Kidney (tissue), 14 donors: ENCODE results near the gene TRPC4AP. TPM values are rescaled to one million over a fixed set of nuclear protein-coding genes. Genes with fewer than 3 reads are reported as not detected.
A peak's percentile ranks its signal among the peaks of the same experiment; 100 is the strongest.

Experiments
- DNase-seq, 5 donors: peaks; one replicate each; pipeline ENCODE4 v3.0.0-alpha.2; 2013 to 2020
- FAIRE-seq: peaks from 2 replicates; lab custom pipeline; 2012; peaks lifted over from hg19 to GRCh38; lab: Jason Lieb, UNC
- H3K27ac ChIP-seq, 2 donors: one replicate each; pipeline ENCODE4 v1.7.0; 2013; ENCODE audit warnings: low read depth in 2 of 2, low read length in 2 of 2, inconsistent platforms in 1 of 2
- H3K27me3 ChIP-seq: one replicate; pipeline ENCODE4 v1.7.1; 2013; ENCODE audit warnings: low read length, inconsistent platforms; ENCODE audit not compliant: control insufficient read depth, insufficient read depth
- H3K36me3 ChIP-seq, 3 donors: one replicate each; pipeline versions ENCODE4 v1.7.0 to v1.7.1; 2013; ENCODE audit warnings: low read length in 3 of 3, control low read depth in 1 of 3, inconsistent platforms in 1 of 3; ENCODE audit not compliant: insufficient read depth in 3 of 3, control insufficient read depth in 2 of 3
- H3K4me1 ChIP-seq, 3 donors: one replicate each; pipeline versions ENCODE4 v1.7.0 to v1.7.1; 2013; ENCODE audit warnings: low read length in 3 of 3, inconsistent platforms in 1 of 3, low read depth in 1 of 3; ENCODE audit not compliant: control insufficient read depth in 2 of 3, insufficient read depth in 2 of 3
- H3K4me3 ChIP-seq, 3 donors: one replicate each; pipeline versions ENCODE4 v1.7.0 to v1.8.1; 2013; ENCODE audit warnings: low read length in 3 of 3, control low read depth in 1 of 3, inconsistent platforms in 1 of 3
- H3K9ac ChIP-seq, 3 donors: one replicate each; pipeline versions ENCODE4 v1.7.0 to v1.7.1; 2013; ENCODE audit warnings: low read length in 3 of 3, control low read depth in 1 of 3, inconsistent platforms in 1 of 3
- H3K9me3 ChIP-seq, 3 donors: one replicate each; pipeline versions ENCODE4 v1.7.0 to v1.7.1; 2013; ENCODE audit warnings: low read length in 3 of 3, control low read depth in 1 of 3, inconsistent platforms in 1 of 3; ENCODE audit not compliant: control insufficient read depth in 2 of 3, insufficient read depth in 1 of 3
- intact Hi-C: fragments of 100-400 bp; cut with DNase I; formaldehyde crosslinking; loops from one replicate; pipeline ENCODE4 v1.11.1; 2022
- polyA plus RNA-seq: library from polyadenylated mRNA; stranded (reverse); fragments of 350-450 nt; fragmentation: Illumina TruSeq; extraction: RNeasy Lipid Tissue Mini Kit (QIAGEN cat#74804); gene quantifications from one replicate; pipeline ENCODE4 v1.2.3, GENCODE V29; 2014; ENCODE audit warnings: low read depth, low replicate concordance; ENCODE audit not compliant: insufficient read depth
- total RNA-seq: library from RNA; stranded (reverse); fragmentation: NEBNext Ultra II Directional; extraction: Animal tissue kit (Norgen Biotek cat#: 25700); gene quantifications from one replicate; pipeline ENCODE4 v1.2.1, GENCODE V29; 2021
- TF ChIP-seq, protein P1 (sequence below): IDR thresholded peaks from 3 replicates; pipeline ENCODE4 v1.5.1; 2012; ENCODE audit warnings: mild to moderate bottlenecking, moderate library complexity, borderline replicate concordance; ENCODE audit not compliant: insufficient read depth; ENCODE audit errors: extremely low read depth
- donor health status: control.
- donor health status: control.
- donor health status: control.
- donor health status: control.
- donor health status: control.
- donor health status: DM: yes; HTN: yes; CAD: no.
- donor health status: Normal renal cell carcinoma (clear cell type).

Gene TRPC4AP
- total and polyA plus RNA-seq, 2 donors from 2014 or later = 36.5 to 51.2 TPM

DNA sequence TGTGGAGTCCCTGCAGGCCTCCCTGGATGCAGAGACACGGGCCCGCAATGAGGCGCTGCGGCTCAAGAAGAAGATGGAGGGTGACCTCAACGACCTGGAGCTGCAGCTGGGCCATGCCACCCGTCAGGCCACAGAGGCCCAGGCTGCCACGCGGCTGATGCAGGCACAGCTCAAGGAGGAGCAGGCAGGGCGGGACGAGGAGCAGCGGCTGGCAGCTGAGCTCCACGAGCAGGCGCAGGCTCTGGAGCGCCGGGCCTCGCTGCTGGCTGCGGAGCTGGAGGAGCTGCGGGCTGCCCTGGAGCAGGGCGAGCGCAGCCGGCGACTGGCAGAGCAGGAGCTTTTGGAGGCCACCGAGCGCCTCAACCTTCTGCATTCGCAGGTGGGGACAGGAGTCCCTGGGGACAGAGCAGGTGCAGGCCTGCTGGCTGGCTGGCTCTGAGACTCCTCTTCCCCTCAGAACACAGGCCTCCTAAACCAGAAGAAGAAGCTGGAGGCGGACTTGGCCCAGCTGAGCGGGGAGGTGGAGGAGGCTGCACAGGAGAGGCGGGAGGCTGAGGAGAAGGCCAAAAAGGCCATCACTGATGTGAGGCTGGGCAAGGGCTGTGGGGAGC lies 92.2 kb downstream of the TRPC4AP start:
- Histone ChIP-seq H3K4me1 (peaks cover 0 to 3% (median 0%) of the 10 kb centered on the region in 3 donors), H3K9me3 (no peaks in the 10 kb centered on the region), H3K27ac (no peak overlapping the region), H3K4me3 (no peak overlapping the region), H3K36me3 (peaks cover 0 to 44% (median 33%) of the 10 kb centered on the region in 3 donors), H3K27me3 (no peaks in the 10 kb centered on the region), H3K9ac (no peak overlapping the region)
- TF ChIP-seq, protein P1, sequence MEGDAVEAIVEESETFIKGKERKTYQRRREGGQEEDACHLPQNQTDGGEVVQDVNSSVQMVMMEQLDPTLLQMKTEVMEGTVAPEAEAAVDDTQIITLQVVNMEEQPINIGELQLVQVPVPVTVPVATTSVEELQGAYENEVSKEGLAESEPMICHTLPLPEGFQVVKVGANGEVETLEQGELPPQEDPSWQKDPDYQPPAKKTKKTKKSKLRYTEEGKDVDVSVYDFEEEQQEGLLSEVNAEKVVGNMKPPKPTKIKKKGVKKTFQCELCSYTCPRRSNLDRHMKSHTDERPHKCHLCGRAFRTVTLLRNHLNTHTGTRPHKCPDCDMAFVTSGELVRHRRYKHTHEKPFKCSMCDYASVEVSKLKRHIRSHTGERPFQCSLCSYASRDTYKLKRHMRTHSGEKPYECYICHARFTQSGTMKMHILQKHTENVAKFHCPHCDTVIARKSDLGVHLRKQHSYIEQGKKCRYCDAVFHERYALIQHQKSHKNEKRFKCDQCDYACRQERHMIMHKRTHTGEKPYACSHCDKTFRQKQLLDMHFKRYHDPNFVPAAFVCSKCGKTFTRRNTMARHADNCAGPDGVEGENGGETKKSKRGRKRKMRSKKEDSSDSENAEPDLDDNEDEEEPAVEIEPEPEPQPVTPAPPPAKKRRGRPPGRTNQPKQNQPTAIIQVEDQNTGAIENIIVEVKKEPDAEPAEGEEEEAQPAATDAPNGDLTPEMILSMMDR = no peak
- no peak for FAIRE-seq
- DNase-seq = peak in 1 of 5 donors; percentile 67
- intact Hi-C loops = no loop called here

- peaks cover 0 to 3% (median 0%) of the 10 kb centered on the region in 3 donors for H3K4me1 ChIP-seq
- no peak for DNase-seq
- no peaks in the 10 kb centered on the region for H3K9me3 ChIP-seq
- H3K4me3 ChIP-seq = no peak overlapping the region
- no peak overlapping the region for H3K9ac ChIP-seq
- no peak for FAIRE-seq
- H3K27ac ChIP-seq = no peak overlapping the region
- intact Hi-C loops = no loop called here
- TF ChIP-seq, protein P1 = no peak
- no peaks in the 10 kb centered on the region for H3K27me3 ChIP-seq
- peaks cover 0 to 38% (median 27%) of the 10 kb centered on the region in 3 donors for H3K36me3 ChIP-seq
These were observed 92.8 kb downstream of the TRPC4AP start for GRCh38 chr20:34999782-35000181.

DNA sequence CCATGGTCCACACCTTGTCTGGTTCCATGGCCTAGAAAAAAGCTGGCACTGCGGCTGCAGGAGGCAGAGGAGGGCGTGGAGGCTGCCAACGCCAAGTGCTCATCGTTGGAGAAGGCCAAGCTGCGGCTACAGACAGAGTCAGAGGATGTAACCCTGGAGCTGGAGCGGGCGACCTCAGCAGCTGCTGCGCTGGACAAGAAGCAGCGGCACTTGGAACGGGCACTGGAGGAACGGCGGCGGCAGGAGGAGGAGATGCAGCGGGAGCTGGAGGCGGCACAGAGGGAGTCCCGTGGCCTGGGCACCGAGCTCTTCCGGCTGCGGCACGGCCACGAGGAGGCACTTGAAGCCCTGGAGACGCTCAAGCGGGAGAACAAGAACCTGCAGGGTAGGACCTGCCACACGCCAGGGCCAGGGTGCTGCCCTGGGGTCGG lies 93.6 kb downstream of the TRPC4AP start:
- TF ChIP-seq, protein P1 = no peak
- Histone ChIP-seq H3K9ac (no peak overlapping the region), H3K36me3 (peaks cover 0 to 36% (median 24%) of the 10 kb centered on the region in 3 donors), H3K4me3 (no peak overlapping the region), H3K27ac (no peak overlapping the region), H3K27me3 (no peaks in the 10 kb centered on the region), H3K9me3 (no peaks in the 10 kb centered on the region), H3K4me1 (peaks cover 0 to 8% (median 0%) of the 10 kb centered on the region in 3 donors)
- no peak for DNase-seq
- intact Hi-C loops = no loop called here
- no peak for FAIRE-seq
